Neuronal stem cell (in vitro differentiated cells): ENCODE results near the gene ATP6V0A1. TPM values are rescaled to one million over a fixed set of nuclear protein-coding genes. Genes with fewer than 3 reads are reported as not detected.

Experiments
- DNase-seq: peaks from one replicate; pipeline ENCODE4 v3.0.0-alpha.2; 2013; ENCODE audit warnings: low spot score
- H2AFZ ChIP-seq: one replicate; pipeline ENCODE4 v1.6.1; 2013; ENCODE audit warnings: mild to moderate bottlenecking, low read length, inconsistent platforms
- H2AK5ac ChIP-seq: 2 replicates; pipeline ENCODE4 v1.6.1; 2013; ENCODE audit warnings: low read depth, mild to moderate bottlenecking, inconsistent platforms, low read length, moderate library complexity, mixed read lengths
- H2BK120ac ChIP-seq: 2 replicates; pipeline ENCODE4 v1.6.1; 2013; ENCODE audit warnings: low read depth, mild to moderate bottlenecking, inconsistent platforms, low read length, moderate library complexity, mixed read lengths
- H2BK12ac ChIP-seq: one replicate; pipeline ENCODE4 v1.6.1; 2013; ENCODE audit warnings: low read length, inconsistent platforms
- H2BK15ac ChIP-seq: 2 replicates; pipeline ENCODE4 v1.6.1; 2013; ENCODE audit warnings: mild to moderate bottlenecking, low read length, inconsistent platforms, mixed read lengths
- H2BK5ac ChIP-seq: one replicate; pipeline ENCODE4 v1.6.1; 2013; ENCODE audit warnings: inconsistent platforms, mild to moderate bottlenecking, low read length, moderate library complexity
- H3K14ac ChIP-seq: one replicate; pipeline ENCODE4 v1.6.1; 2013; ENCODE audit warnings: low read length, inconsistent platforms
- H3K18ac ChIP-seq: 2 replicates; pipeline ENCODE4 v1.6.1; 2013; ENCODE audit warnings: low read length, inconsistent platforms
- H3K23ac ChIP-seq: 2 replicates; pipeline ENCODE4 v1.6.1; 2013; ENCODE audit warnings: low read depth, mild to moderate bottlenecking, mixed read lengths, low read length, inconsistent platforms; ENCODE audit not compliant: poor library complexity
- H3K27ac ChIP-seq: replicated peaks from 3 replicates; pipeline ENCODE4 v1.5.1; 2013; ENCODE audit warnings: low read length, inconsistent platforms
- H3K27me3 ChIP-seq, 3 experiments: 2 replicates each; pipeline ENCODE4 v1.6.1; 2013; ENCODE audit warnings: low read length in 3 of 3, mild to moderate bottlenecking in 2 of 3, inconsistent platforms in 1 of 3, low read depth in 1 of 3, mixed read lengths in 1 of 3, moderate library complexity in 1 of 3; ENCODE audit not compliant: control insufficient read depth in 3 of 3, insufficient read depth in 3 of 3
- H3K36me3 ChIP-seq, 2 donors: replicated peaks in 1 of 2; 2 replicates each; pipeline ENCODE4 v1.6.1; 2013; ENCODE audit warnings: low read length in 2 of 2; ENCODE audit not compliant: control insufficient read depth in 2 of 2, insufficient read depth in 2 of 2
- H3K4ac ChIP-seq: 2 replicates; pipeline ENCODE4 v1.6.1; 2013; ENCODE audit warnings: inconsistent platforms, mild to moderate bottlenecking, low read length, moderate library complexity
- H3K4me1 ChIP-seq, 2 donors: 1 replicate in 1 of 2; 2 replicates in 1 of 2; pipeline ENCODE4 v1.6.1; 2013; ENCODE audit warnings: low read length in 2 of 2, low read depth in 1 of 2; ENCODE audit not compliant: control insufficient read depth in 2 of 2, insufficient read depth in 1 of 2
- H3K4me2 ChIP-seq: one replicate; pipeline ENCODE4 v1.6.1; 2013; ENCODE audit warnings: mild to moderate bottlenecking, low read length, inconsistent platforms; ENCODE audit not compliant: insufficient read depth, poor library complexity, severe bottlenecking
- H3K4me3 ChIP-seq, 2 donors: 2 replicates each; pipeline ENCODE4 v1.5.1; 2013; ENCODE audit warnings: low read length in 2 of 2, mild to moderate bottlenecking in 2 of 2, inconsistent platforms in 1 of 2, moderate library complexity in 1 of 2
- H3K79me1 ChIP-seq: one replicate; pipeline ENCODE4 v1.6.1; 2013; ENCODE audit warnings: low read depth, mild to moderate bottlenecking, inconsistent platforms, low read length, moderate library complexity
- H3K9ac ChIP-seq: one replicate; pipeline ENCODE4 v1.6.1; 2013; ENCODE audit warnings: mild to moderate bottlenecking, low read depth, low read length, inconsistent platforms; ENCODE audit not compliant: poor library complexity
- H3K9me3 ChIP-seq, 2 donors: replicated peaks in 1 of 2; 2 replicates each; pipeline versions ENCODE3 to v1.6.1; 2013; ENCODE audit warnings: low read length in 2 of 2, mild to moderate bottlenecking in 2 of 2, inconsistent platforms in 1 of 2, low read depth in 1 of 2, mixed read lengths in 1 of 2, moderate library complexity in 1 of 2; ENCODE audit not compliant: control insufficient read depth in 2 of 2, insufficient read depth in 1 of 2
- H4K8ac ChIP-seq: one replicate; pipeline ENCODE4 v1.6.1; 2013; ENCODE audit warnings: low read depth, mild to moderate bottlenecking, inconsistent platforms, low read length, moderate library complexity
- H4K91ac ChIP-seq: one replicate; pipeline ENCODE4 v1.6.1; 2013; ENCODE audit warnings: low read length, low read depth, mild to moderate bottlenecking, inconsistent platforms; ENCODE audit not compliant: poor library complexity
- WGBS, 2 donors: extraction: QIAGEN DNeasy Blood & Tissue Kit; methylation state at CpG; one replicate each; pipeline ENCODE4 v1.1.7; 2013; ENCODE audit warnings: missing lambda C conversion rate in 2 of 2, mixed read lengths in 1 of 2; ENCODE audit not compliant: insufficient read length in 2 of 2, insufficient replicate concordance in 1 of 2; ENCODE audit errors: extremely low coverage in 2 of 2; 5-methylcytosine and 5-hydroxymethylcytosine counted together
- polyA plus RNA-seq, 2 experiments: library from polyadenylated mRNA; stranded (reverse); fragments of 200-250 nt; gene quantifications; one replicate each; pipeline ENCODE4 v1.2.3, GENCODE V29; 2013

ATP6V0A1 gene
- polyA plus RNA-seq (2013, experiment 1 of 2): 25.0 TPM
- polyA plus RNA-seq (2013, experiment 2 of 2): 27.7 TPM

DNA sequence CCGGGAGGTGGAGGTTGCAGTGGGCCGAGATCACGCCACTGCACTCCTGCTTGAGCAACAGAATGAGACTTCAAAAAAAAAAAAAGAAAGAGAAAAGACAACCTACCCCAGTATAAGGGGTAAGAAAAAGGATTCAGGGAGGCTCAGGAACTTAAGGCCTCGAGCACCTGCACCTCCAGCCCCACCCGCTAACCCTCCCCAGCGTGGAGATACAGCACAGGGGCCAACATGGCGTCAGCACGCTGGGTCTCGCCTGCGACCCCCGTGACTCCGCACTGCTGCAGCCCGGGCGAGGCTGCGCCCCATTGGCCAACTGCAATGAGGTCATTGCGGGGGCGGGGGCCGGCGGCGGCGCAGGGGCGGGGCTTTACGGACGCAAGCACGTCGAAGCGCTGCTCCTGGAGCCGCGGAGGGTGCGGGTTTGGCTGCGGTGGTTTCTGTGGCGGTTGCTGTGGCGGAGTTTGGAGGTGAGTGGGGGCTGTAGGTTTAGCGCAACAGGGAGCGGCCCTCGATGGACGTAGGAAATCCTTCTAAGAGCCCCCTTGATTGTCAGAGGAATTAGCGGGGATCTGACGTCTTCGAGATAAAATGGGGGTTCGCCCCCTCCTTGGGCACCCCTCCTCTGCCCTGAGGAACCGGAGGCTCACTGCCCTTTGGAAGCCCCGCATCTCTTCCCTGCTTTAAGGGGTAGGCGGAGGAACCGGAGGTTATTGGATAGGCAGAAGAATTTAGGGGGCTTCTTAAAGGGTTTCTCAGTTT lies at the start of gene ATP6V0A1:
Gene ATP6V0A1, plus strand, starts transcription at position 382 of the 759 bp plus-strand sequence. CDS start 2,017 bp downstream, outside the sequence.
- peak within 1 kb of the TSS; percentile 46 for H3K9ac ChIP-seq

DNA sequence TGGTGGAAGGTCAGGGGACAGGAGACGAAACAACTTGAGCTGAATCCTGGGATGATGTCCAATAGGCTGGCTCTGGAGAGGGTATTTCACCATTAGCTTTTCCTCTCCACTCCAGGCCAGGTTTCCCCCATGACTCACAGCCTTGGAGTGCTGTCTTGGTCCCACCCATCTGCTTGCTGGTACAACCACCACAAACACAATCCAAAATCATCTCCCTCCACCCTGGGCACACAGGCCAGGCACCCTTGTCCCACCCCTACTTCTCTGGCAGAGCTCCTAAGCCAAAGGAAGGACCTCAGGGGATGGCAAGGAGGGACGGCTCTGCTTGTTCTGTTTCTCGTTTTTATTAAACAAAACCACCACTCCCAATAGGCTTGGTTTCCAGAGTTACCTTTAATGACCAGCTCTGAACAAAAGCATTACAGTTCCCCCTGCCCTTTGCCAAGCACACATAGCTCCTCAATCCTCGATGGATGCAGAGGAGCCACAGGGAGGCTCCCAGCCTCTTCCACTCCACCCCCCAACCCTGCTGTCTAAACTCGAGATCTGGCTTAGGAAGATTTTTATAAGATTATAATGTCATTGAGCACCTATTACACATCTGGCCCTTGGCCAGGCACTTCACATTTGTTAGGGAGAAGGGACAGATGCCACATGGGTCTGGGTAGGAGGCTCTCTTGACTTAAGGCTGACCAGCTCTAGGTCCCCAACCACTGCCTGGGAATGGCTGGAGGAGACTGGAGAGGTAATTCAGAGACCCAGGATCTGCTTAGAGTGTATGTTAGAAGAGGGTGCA lies 49.0 kb upstream of the ATP6V0A1 start:
- H3K9me3 ChIP-seq: no peaks in the 10 kb centered on the region
- no peak overlapping the region for H2BK12ac ChIP-seq
- no peak overlapping the region for H3K23ac ChIP-seq
- H3K4ac ChIP-seq: no peak overlapping the region
- H2BK120ac ChIP-seq: no peak overlapping the region
- H2BK15ac ChIP-seq: no peak overlapping the region
- no peak overlapping the region for H3K9ac ChIP-seq
- no peak for DNase-seq
- H4K91ac ChIP-seq: no peak overlapping the region
- H3K14ac ChIP-seq: no peak overlapping the region
- no peaks in the 10 kb centered on the region for H3K79me1 ChIP-seq
- H3K36me3 ChIP-seq: peaks cover 0 to 3% of the 10 kb centered on the region in 2 donors
- no peak overlapping the region for H3K18ac ChIP-seq
- WGBS, 2 donors: no CpG with 5 or more reads among the region's 5 CpGs
- H4K8ac ChIP-seq: no peak overlapping the region
- H2AFZ ChIP-seq: no peak overlapping the region
- peak overlapping the region; percentile 32 for H2AK5ac ChIP-seq
- H3K27ac ChIP-seq: no peak overlapping the region
- H3K4me1 ChIP-seq: peaks cover 9 to 16% of the 10 kb centered on the region in 2 donors
- H2BK5ac ChIP-seq: no peak overlapping the region
- no peak overlapping the region for H3K4me3 ChIP-seq
- H3K4me2 ChIP-seq: no peak overlapping the region
- H3K27me3 ChIP-seq: no peaks in the 10 kb centered on the region

More for the DNA sequence above, at the start of gene ATP6V0A1:
- Histone ChIP-seq H3K4me2 (peak within 1 kb of the TSS; percentile 51), H3K4ac (no peak within 1 kb of the TSS), H3K27ac (peak within 1 kb of the TSS; percentile 16), H3K79me1 (no peaks in the 10 kb centered on the region), H3K4me3 (peak within 1 kb of the TSS; percentile 77 to 81), H2BK15ac (no peak within 1 kb of the TSS), H2BK12ac (no peak within 1 kb of the TSS), H3K14ac (no peak within 1 kb of the TSS), H2BK5ac (no peak within 1 kb of the TSS), H3K36me3 (peaks cover 0 to 24% of the 10 kb centered on the region in 2 donors), H4K8ac (no peak within 1 kb of the TSS), H3K9me3 (no peaks in the 10 kb centered on the region), H3K18ac (peak within 1 kb of the TSS; percentile 49), H2AFZ (peak within 1 kb of the TSS; percentile 86), H3K23ac (peak within 1 kb of the TSS; percentile 80), H3K4me1 (peaks cover 4 to 13% of the 10 kb centered on the region in 2 donors), H2AK5ac (peak within 1 kb of the TSS; percentile 8), H2BK120ac (no peak within 1 kb of the TSS), H4K91ac (no peak within 1 kb of the TSS), H3K27me3 (no peaks in the 10 kb centered on the region)
- peak; percentile 76 for DNase-seq
- no CpG with 5 or more reads among the region's 45 CpGs for WGBS, 2 donors

DNA sequence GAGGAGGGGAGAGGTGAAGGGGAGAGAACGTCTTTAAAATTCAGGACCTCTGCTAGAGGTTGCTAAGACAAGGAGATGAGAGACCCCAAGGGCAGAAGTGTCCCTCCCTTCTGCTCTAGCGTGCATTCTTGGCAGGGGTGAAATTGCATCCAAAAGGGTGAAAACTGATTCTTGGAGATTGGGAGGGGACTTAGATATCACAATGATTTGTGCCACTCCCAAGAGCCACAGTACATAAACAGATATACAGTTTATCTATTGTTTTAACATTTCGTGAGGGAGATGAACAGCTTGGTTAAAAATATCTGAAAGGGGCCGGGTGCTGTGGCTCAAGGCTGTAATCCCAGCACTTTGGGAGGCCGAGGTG lies 48.4 kb upstream of the ATP6V0A1 start:
- Histone ChIP-seq H3K18ac (no peak overlapping the region), H3K4ac (no peak overlapping the region), H3K27ac (no peak overlapping the region), H3K23ac (no peak overlapping the region), H2BK5ac (no peak overlapping the region), H3K36me3 (no peaks in the 10 kb centered on the region), H3K27me3 (no peaks in the 10 kb centered on the region), H3K9ac (no peak overlapping the region), H3K79me1 (no peaks in the 10 kb centered on the region), H2BK12ac (no peak overlapping the region), H4K91ac (no peak overlapping the region), H4K8ac (no peak overlapping the region), H2BK15ac (no peak overlapping the region), H3K14ac (no peak overlapping the region), H2AFZ (no peak overlapping the region), H3K4me1 (peaks cover 13 to 18% of the 10 kb centered on the region in 2 donors), H2AK5ac (no peak overlapping the region), H3K4me3 (no peak overlapping the region), H3K9me3 (no peaks in the 10 kb centered on the region), H3K4me2 (no peak overlapping the region), H2BK120ac (no peak overlapping the region)
- no CpG with 5 or more reads among the region's 5 CpGs for WGBS, 2 donors
- DNase-seq: no peak

DNA sequence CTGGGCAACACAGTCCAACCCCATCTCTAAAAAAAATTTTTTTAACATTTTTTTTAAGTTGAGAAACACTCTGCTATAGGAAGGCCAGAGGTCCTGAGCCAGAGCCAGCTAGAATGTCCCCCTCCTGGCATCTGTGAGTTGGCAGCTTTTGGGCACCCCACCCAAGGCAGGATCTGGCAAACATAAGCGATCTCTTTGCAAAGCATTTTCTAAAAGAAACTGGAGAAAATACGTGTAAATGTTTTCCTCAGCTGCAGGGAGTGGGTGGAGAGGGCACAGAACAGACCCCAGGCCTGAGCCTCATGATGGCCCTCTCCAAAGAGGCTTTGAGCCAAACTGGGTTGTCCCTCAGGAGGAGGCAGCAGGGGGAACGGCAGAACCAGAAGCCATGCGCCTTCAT lies 47.3 kb upstream of the ATP6V0A1 start:
- no CpG with 5 or more reads among the region's 4 CpGs for WGBS, 2 donors

More for the DNA sequence above, 47.3 kb upstream of the ATP6V0A1 start:
- no peaks in the 10 kb centered on the region for H3K79me1 ChIP-seq
- no peak overlapping the region for H2BK15ac ChIP-seq
- H3K4me2 ChIP-seq: no peak overlapping the region
- H2BK5ac ChIP-seq: peak overlapping the region; percentile 5
- no peak overlapping the region for H3K14ac ChIP-seq
- no peaks in the 10 kb centered on the region for H3K9me3 ChIP-seq
- no peak overlapping the region for H3K27ac ChIP-seq
- H3K23ac ChIP-seq: no peak overlapping the region
- peak overlapping the region; percentile 5 for H3K18ac ChIP-seq
- no peak overlapping the region for H2BK12ac ChIP-seq
- no peak for DNase-seq
- H3K4me3 ChIP-seq: no peak overlapping the region
- H3K4me1 ChIP-seq: peaks cover 13 to 18% of the 10 kb centered on the region in 2 donors
- no peaks in the 10 kb centered on the region for H3K36me3 ChIP-seq
- no peak overlapping the region for H4K8ac ChIP-seq
- no peak overlapping the region for H4K91ac ChIP-seq
- H3K4ac ChIP-seq: no peak overlapping the region
- no peak overlapping the region for H3K9ac ChIP-seq
- H2AFZ ChIP-seq: no peak overlapping the region
- H3K27me3 ChIP-seq: no peaks in the 10 kb centered on the region
- H2AK5ac ChIP-seq: peak overlapping the region; percentile 88
- no peak overlapping the region for H2BK120ac ChIP-seq
